DND-41 (cell line): ENCODE measurements around the gene CHI3L2.

Source experiments
- ATAC-seq: fragments of 200-7000 bp; cut with Tn5 transposase; 3 replicates; pipeline ENCODE4 v1.9.1; 2021; ENCODE audit warnings: low read depth; ENCODE audit not compliant: insufficient read depth
- DNase-seq: peaks from one replicate; pipeline ENCODE4 v3.0.0-alpha.2; 2020
- H2AFZ ChIP-seq: 2 replicates; pipeline ENCODE4 v1.6.0; 2012; ENCODE audit warnings: low read depth, low read length
- H3K27ac ChIP-seq: 2 replicates; pipeline ENCODE4 v1.5.1; 2012; ENCODE audit warnings: low read length, inconsistent platforms
- H3K27me3 ChIP-seq: fragments of 200-600 bp; sonication (generic); 2 replicates; pipeline ENCODE4 v1.6.0; 2012; ENCODE audit warnings: low read length, mild to moderate bottlenecking, inconsistent platforms; ENCODE audit not compliant: insufficient read depth, poor library complexity
- H3K36me3 ChIP-seq: 2 replicates; pipeline ENCODE4 v1.5.1; 2012; ENCODE audit warnings: low read length, inconsistent platforms; ENCODE audit not compliant: insufficient read depth
- H3K4me1 ChIP-seq: 2 replicates; pipeline ENCODE4 v1.5.1; 2012; ENCODE audit warnings: mild to moderate bottlenecking, low read length; ENCODE audit not compliant: insufficient read depth
- H3K4me2 ChIP-seq: 2 replicates; pipeline ENCODE4 v1.6.0; 2012; ENCODE audit warnings: mild to moderate bottlenecking, moderate library complexity, low read length, inconsistent platforms; ENCODE audit not compliant: insufficient read depth
- H3K4me3 ChIP-seq, 2 experiments: fragments of 200-600 bp in 1 of 2; shearing (Covaris generic) in 1 of 2; 2 replicates each; pipeline ENCODE4 v1.5.1; 2012 to 2016; ENCODE audit warnings: inconsistent platforms in 2 of 2, low read length in 2 of 2, mild to moderate bottlenecking in 2 of 2, low read depth in 1 of 2, moderate library complexity in 1 of 2
- H3K79me2 ChIP-seq: 2 replicates; pipeline ENCODE4 v1.6.0; 2012; ENCODE audit warnings: low read length, inconsistent platforms; ENCODE audit not compliant: insufficient read depth
- H3K9ac ChIP-seq: 2 replicates; pipeline ENCODE4 v1.6.0; 2012; ENCODE audit warnings: low read depth, mild to moderate bottlenecking, inconsistent platforms, low read length, moderate library complexity
- H3K9me3 ChIP-seq: 2 replicates; pipeline ENCODE4 v1.5.1; 2012; ENCODE audit warnings: low read length, moderate library complexity, mild to moderate bottlenecking, inconsistent platforms; ENCODE audit not compliant: insufficient read depth, severe bottlenecking
- H4K20me1 ChIP-seq: 2 replicates; pipeline ENCODE4 v1.6.0; 2012; ENCODE audit warnings: low read length; ENCODE audit not compliant: insufficient read depth
- CTCF ChIP-seq: IDR thresholded peaks from 2 replicates; pipeline ENCODE4 v1.5.1; 2012; ENCODE audit warnings: borderline replicate concordance, low read length, moderate library complexity, mild to moderate bottlenecking; ENCODE audit not compliant: poor library complexity, severe bottlenecking; ENCODE audit errors: extremely low read depth
- EZH2 ChIP-seq: IDR thresholded peaks from 3 replicates; pipeline ENCODE4 v1.6.1; 2012; ENCODE audit warnings: borderline replicate concordance, low read depth, mild to moderate bottlenecking, moderate library complexity, low read length, inconsistent platforms; ENCODE audit not compliant: severe bottlenecking

The CHI3L2 gene

GRCh38 chr1:111221276-111221632, 6.3 kb upstream of the CHI3L2 start:
- TF ChIP-seq EZH2 = no peak
- TF ChIP-seq CTCF = no peak
- H3K36me3 ChIP-seq = no peaks in the 10 kb centered on the region
- DNase-seq (no peak), ATAC-seq (no peak)
- no peak overlapping the region for H2AFZ ChIP-seq
- no peaks in the 10 kb centered on the region for H3K9me3 ChIP-seq
- H3K79me2 ChIP-seq = peaks cover 56% of the 10 kb centered on the region
- peak overlapping the region; percentile 67 for H3K9ac ChIP-seq
- H3K4me3 ChIP-seq = peak overlapping the region in 1 of 2 experiments; percentile 47; a peak in 2 of 4 replicates
- peak overlapping the region; percentile 97 for H3K27ac ChIP-seq
- H3K4me2 ChIP-seq = peak overlapping the region; percentile 61
- H3K27me3 ChIP-seq = no peaks in the 10 kb centered on the region
- no peaks in the 10 kb centered on the region for H4K20me1 ChIP-seq
- peaks cover 99% of the 10 kb centered on the region for H3K4me1 ChIP-seq

- no peaks in the 10 kb centered on the region for H4K20me1 ChIP-seq
- H3K27me3 ChIP-seq = no peaks in the 10 kb centered on the region
- peak overlapping the region; percentile 97 for H3K27ac ChIP-seq
- ATAC-seq (peak; percentile 75), DNase-seq (peak; percentile 95)
- peak overlapping the region in 1 of 2 experiments; percentile 47; a peak in 2 of 4 replicates for H3K4me3 ChIP-seq
- no peaks in the 10 kb centered on the region for H3K36me3 ChIP-seq
- H3K9ac ChIP-seq = peak overlapping the region; percentile 67
- H3K9me3 ChIP-seq = no peaks in the 10 kb centered on the region
- peak overlapping the region; percentile 61 for H3K4me2 ChIP-seq
- H3K4me1 ChIP-seq = peaks cover 99% of the 10 kb centered on the region
- H3K79me2 ChIP-seq = peaks cover 56% of the 10 kb centered on the region
- TF ChIP-seq EZH2 = no peak
- TF ChIP-seq CTCF = peak; percentile 44
- no peak overlapping the region for H2AFZ ChIP-seq
Observed at GRCh38 chr1:111221633-111222291, 5.8 kb upstream of the CHI3L2 start.

- Histone ChIP-seq H3K27ac (peak overlapping the region; percentile 97), H4K20me1 (no peaks in the 10 kb centered on the region), H3K9me3 (no peaks in the 10 kb centered on the region), H3K27me3 (no peaks in the 10 kb centered on the region), H3K4me2 (peak overlapping the region; percentile 61), H3K79me2 (peaks cover 54% of the 10 kb centered on the region), H3K36me3 (no peaks in the 10 kb centered on the region), H3K9ac (peak overlapping the region; percentile 67), H2AFZ (no peak overlapping the region), H3K4me3 (peak overlapping the region in 1 of 2 experiments; percentile 47; a peak in 2 of 4 replicates), H3K4me1 (peaks cover 99% of the 10 kb centered on the region)
- peak; percentile 98 for TF ChIP-seq CTCF
- no peak for TF ChIP-seq EZH2
- DNase-seq (peak; percentile 82), ATAC-seq (peak; percentile 26)
Observed at GRCh38 chr1:111222308-111223125, 5.0 kb upstream of the CHI3L2 start.
